PC-3 (cell line): ENCODE measurements around the gene ADCK2. TPM values are rescaled to one million over a fixed set of nuclear protein-coding genes. Genes with fewer than 3 reads are reported as not detected.

Source experiments
- ATAC-seq: fragments of 200-7000 bp; cut with Tn5 transposase; 2 replicates; pipeline ENCODE4 v1.9.1; 2020; ENCODE audit warnings: mild to moderate bottlenecking, moderate library complexity
- BruUV-seq: library from RNA; stranded (reverse); fragments of 400-500 nt; replicated peaks from 2 replicates; lab custom pipeline; 2021; lab: Mats Ljungman, UMichigan
- CTCF ChIA-PET: fragments of 300-600 bp; sonication (Branson Sonifier 250); formaldehyde crosslinking; loops from one replicate; lab custom pipeline; 2022; ENCODE audit warnings: antibody characterized with exemption; lab: Charles Lee
- POLR2A ChIA-PET: fragments of 300-600 bp; sonication (Branson Sonifier 250); formaldehyde crosslinking; loops from one replicate; lab custom pipeline; 2022; ENCODE audit warnings: antibody characterized with exemption; ENCODE audit not compliant: unreplicated experiment; lab: Charles Lee
- DNase-seq: peaks from one replicate; pipeline ENCODE4 v3.0.0-alpha.2; 2015
- H2AFZ ChIP-seq: fragments of 300-600 bp; sonication (generic); 2 replicates; pipeline ENCODE4 v1.6.0; 2016; ENCODE audit warnings: antibody characterized with exemption, low read length
- H3F3A ChIP-seq: fragments of 300-600 bp; sonication (generic); one replicate; pipeline ENCODE4 v1.6.0; 2017; ENCODE audit warnings: antibody characterized with exemption, low read length, control low read depth, mild to moderate bottlenecking; ENCODE audit not compliant: unreplicated experiment
- H3K27ac ChIP-seq: fragments of 300-600 bp; sonication (generic); 2 replicates; pipeline ENCODE4 v1.5.1; 2016; ENCODE audit warnings: mild to moderate bottlenecking, low read length
- H3K27me3 ChIP-seq: fragments of 300-600 bp; sonication (generic); 2 replicates; pipeline ENCODE4 v1.6.1; 2016; ENCODE audit warnings: low read length, mixed read lengths
- H3K36me3 ChIP-seq: fragments of 300-600 bp; sonication (generic); 2 replicates; pipeline ENCODE4 v1.6.1; 2016; ENCODE audit warnings: low read depth, mixed run types, low read length, mixed read lengths
- H3K4me1 ChIP-seq: fragments of 300-600 bp; sonication (generic); 2 replicates; pipeline ENCODE4 v1.5.1; 2016; ENCODE audit warnings: low read length; ENCODE audit not compliant: insufficient read depth
- H3K4me2 ChIP-seq: fragments of 300-600 bp; sonication (generic); 2 replicates; pipeline ENCODE4 v1.6.0; 2016; ENCODE audit warnings: low read length
- H3K4me3 ChIP-seq: fragments of 300-600 bp; sonication (generic); 2 replicates; pipeline ENCODE4 v1.5.1; 2016; ENCODE audit warnings: mild to moderate bottlenecking, low read length, mixed read lengths
- H3K79me2 ChIP-seq: fragments of 300-600 bp; sonication (generic); 2 replicates; pipeline ENCODE4 v1.6.1; 2017; ENCODE audit warnings: low read length, mixed read lengths
- H3K9ac ChIP-seq: fragments of 300-600 bp; sonication (generic); 2 replicates; pipeline ENCODE4 v1.6.0; 2016; ENCODE audit warnings: mild to moderate bottlenecking, low read length
- H3K9me2 ChIP-seq: fragments of 300-600 bp; sonication (generic); replicated peaks from 2 replicates; pipeline ENCODE4 v1.6.1; 2016; ENCODE audit warnings: mixed run types, low read length, mixed read lengths
- H3K9me3 ChIP-seq: fragments of 300-600 bp; sonication (generic); 2 replicates; pipeline ENCODE4 v1.6.1; 2016; ENCODE audit warnings: low read length, mixed read lengths
- H4K20me1 ChIP-seq: fragments of 300-600 bp; sonication (generic); 2 replicates; pipeline ENCODE4 v1.6.1; 2016; ENCODE audit warnings: low read length, mixed read lengths
- EZH2 ChIP-seq: fragments of 300-600 bp; sonication (generic); IDR thresholded peaks from one replicate; pipeline ENCODE4 v1.6.1; 2017; ENCODE audit warnings: antibody characterized with exemption, mild to moderate bottlenecking, low read length; ENCODE audit not compliant: unreplicated experiment
- EZH2phosphoT487 ChIP-seq: fragments of 300-600 bp; sonication (generic); IDR thresholded peaks from 2 replicates; pipeline ENCODE4 v1.6.1; 2018; ENCODE audit warnings: mild to moderate bottlenecking, antibody characterized with exemption, low read length, borderline replicate concordance
- intact Hi-C: fragments of 100-400 bp; cut with micrococcal nuclease; formaldehyde crosslinking; loops from 2 replicates; pipeline ENCODE4 v1.9.0; 2023
- total RNA-seq: library from RNA; depleted of rRNA; stranded (reverse); fragments of >200 nt; gene quantifications from 2 replicates; pipeline ENCODE4 v1.2.3, GENCODE V29; 2014
- TF ChIP-seq, protein P1 (sequence below): fragments of 300-600 bp; sonication (generic); conservative IDR thresholded peaks from 2 replicates; pipeline ENCODE4 v1.5.1; 2017; ENCODE audit warnings: antibody characterized with exemption, low read depth, mild to moderate bottlenecking, low read length

The ADCK2 gene
- total RNA-seq, 1 experiment from 2014 or later, result 29.4 TPM

- intact Hi-C loops, result loop anchor here (2.0 to 10.0 kb wide), 3 partner anchors 130 to 338 kb away; partner anchors contain the start of gene BRAF
- Histone ChIP-seq H3K9me3 (no peaks in the 10 kb centered on the region), H4K20me1 (no peaks in the 10 kb centered on the region), H3K27me3 (no peaks in the 10 kb centered on the region), H3K9me2 (no peaks in the 10 kb centered on the region), H3F3A (no peaks in the 10 kb centered on the region), H3K4me3 (peak overlapping the region; percentile 71), H3K4me1 (peaks cover 22% of the 10 kb centered on the region), H3K9ac (no peak overlapping the region), H3K4me2 (peak overlapping the region; percentile 96), H3K36me3 (no peaks in the 10 kb centered on the region), H3K27ac (no peak overlapping the region), H2AFZ (no peak overlapping the region), H3K79me2 (peaks cover 15% of the 10 kb centered on the region; the same call in 1 of the 2 replicates)
- BruUV-seq, result no TSS peak
- DNase-seq (peak; percentile 56), ATAC-seq (peak; percentile 6; the same call in 1 of the 2 replicates)
- ChIA-PET CTCF (no interaction called here), POLR2A (interaction anchor here (0.5 kb wide), 1 partner anchor 313 kb away, joined by 4 read pairs; no protein-coding TSS in a partner anchor)
- TF ChIP-seq, protein P1, sequence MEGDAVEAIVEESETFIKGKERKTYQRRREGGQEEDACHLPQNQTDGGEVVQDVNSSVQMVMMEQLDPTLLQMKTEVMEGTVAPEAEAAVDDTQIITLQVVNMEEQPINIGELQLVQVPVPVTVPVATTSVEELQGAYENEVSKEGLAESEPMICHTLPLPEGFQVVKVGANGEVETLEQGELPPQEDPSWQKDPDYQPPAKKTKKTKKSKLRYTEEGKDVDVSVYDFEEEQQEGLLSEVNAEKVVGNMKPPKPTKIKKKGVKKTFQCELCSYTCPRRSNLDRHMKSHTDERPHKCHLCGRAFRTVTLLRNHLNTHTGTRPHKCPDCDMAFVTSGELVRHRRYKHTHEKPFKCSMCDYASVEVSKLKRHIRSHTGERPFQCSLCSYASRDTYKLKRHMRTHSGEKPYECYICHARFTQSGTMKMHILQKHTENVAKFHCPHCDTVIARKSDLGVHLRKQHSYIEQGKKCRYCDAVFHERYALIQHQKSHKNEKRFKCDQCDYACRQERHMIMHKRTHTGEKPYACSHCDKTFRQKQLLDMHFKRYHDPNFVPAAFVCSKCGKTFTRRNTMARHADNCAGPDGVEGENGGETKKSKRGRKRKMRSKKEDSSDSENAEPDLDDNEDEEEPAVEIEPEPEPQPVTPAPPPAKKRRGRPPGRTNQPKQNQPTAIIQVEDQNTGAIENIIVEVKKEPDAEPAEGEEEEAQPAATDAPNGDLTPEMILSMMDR, result peak; percentile 64
- TF ChIP-seq EZH2, result no peak
Measured at GRCh38 chr7:140674899-140675701, 2.4 kb downstream of the ADCK2 start.

GRCh38 chr7:140675726-140676125, 3.0 kb downstream of the ADCK2 start:
- peaks cover 15% of the 10 kb centered on the region; the same call in 1 of the 2 replicates for H3K79me2 ChIP-seq
- H3K27ac ChIP-seq, result no peak overlapping the region
- POLR2A ChIA-PET, result no interaction called here

More at GRCh38 chr7:140675726-140676125, 3.0 kb downstream of the ADCK2 start:
- no peaks in the 10 kb centered on the region; the same call in 1 of the 2 replicates for H3K36me3 ChIP-seq
- no peaks in the 10 kb centered on the region for H3K27me3 ChIP-seq
- no peak overlapping the region for H3K4me3 ChIP-seq
- H4K20me1 ChIP-seq, result no peaks in the 10 kb centered on the region
- no peak for TF ChIP-seq EZH2
- TF ChIP-seq, protein P1, result no peak
- no peak for TF ChIP-seq EZH2phosphoT487
- CTCF ChIA-PET, result no interaction called here
- H3K9me3 ChIP-seq, result no peaks in the 10 kb centered on the region
- no peaks in the 10 kb centered on the region for H3F3A ChIP-seq
- H3K4me2 ChIP-seq, result peak overlapping the region; percentile 96
- ATAC-seq, result no peak
- H3K9ac ChIP-seq, result no peak overlapping the region
- peaks cover 20% of the 10 kb centered on the region for H3K4me1 ChIP-seq
- H2AFZ ChIP-seq, result no peak overlapping the region
- H3K9me2 ChIP-seq, result no peaks in the 10 kb centered on the region
- no peak for DNase-seq
- no TSS peak for BruUV-seq
- intact Hi-C loops, result loop anchor here (2.0 to 10.0 kb wide), 3 partner anchors 129 to 337 kb away; partner anchors contain the start of gene BRAF
